A673 (cell line): ENCODE data around the gene NBEA.

Source experiments
- CTCF ChIP-seq: fragments of 300-800, 200-600 bp; sonication (generic); conservative IDR thresholded peaks from 2 replicates; pipeline ENCODE4 v1.5.1; 2017; ENCODE audit warnings: low read depth, mild to moderate bottlenecking, antibody characterized with exemption, low read length, moderate library complexity, mixed read lengths
- EZH2 ChIP-seq: fragments of 200-600 bp; sonication (generic); IDR thresholded peaks from 2 replicates; pipeline ENCODE4 v1.6.1; 2017; ENCODE audit warnings: borderline replicate concordance, low read depth, mild to moderate bottlenecking, mixed read lengths, antibody characterized with exemption, low read length; ENCODE audit not compliant: poor library complexity, severe bottlenecking

DNA sequence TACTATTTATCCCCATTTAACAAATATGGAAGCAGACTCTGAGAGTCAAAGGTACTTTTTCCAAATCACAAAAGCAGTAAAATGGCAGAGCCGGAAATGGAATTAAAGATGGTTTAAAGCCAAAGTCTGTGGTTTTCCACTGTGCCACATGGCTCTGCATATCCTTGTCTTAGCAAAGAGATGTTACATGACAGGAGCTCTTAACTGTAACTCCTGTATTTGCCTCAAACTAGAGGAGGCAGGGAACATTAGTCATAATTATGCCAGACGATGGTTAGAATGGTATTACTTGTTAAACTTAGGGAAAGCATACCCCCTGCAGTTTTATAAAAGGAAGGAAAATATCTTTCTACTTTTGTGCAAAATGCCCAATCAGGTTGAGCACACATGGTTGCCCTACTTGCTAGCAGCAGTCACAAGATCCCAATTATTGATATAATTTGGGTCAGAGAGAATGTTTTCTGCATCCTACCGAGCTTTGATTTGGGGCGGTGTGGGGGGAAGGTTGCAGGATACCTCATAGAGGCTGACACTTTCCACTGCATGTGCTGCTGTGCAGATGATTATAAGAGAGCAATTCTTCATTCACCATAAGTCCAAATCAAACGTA, 576.4 kb downstream of the NBEA start:
- TF ChIP-seq CTCF (no peak), EZH2 (no peak)
